CD14-positive monocyte (primary cell): ENCODE results near the gene ELAPOR2. TPM values are rescaled to one million over a fixed set of nuclear protein-coding genes. Genes with fewer than 3 reads are reported as not detected.

Experiments used
- DNase-seq, 3 donors: peaks; one replicate each; pipeline ENCODE4 v3.0.0-alpha.2; 2011 to 2022
- H2AFZ ChIP-seq: 2 replicates; pipeline ENCODE4 v1.6.0; 2012; ENCODE audit warnings: mild to moderate bottlenecking, low read depth, low read length, inconsistent platforms; ENCODE audit not compliant: insufficient read depth, poor library complexity, severe bottlenecking
- H3K27ac ChIP-seq, 2 donors: 1 replicate in 1 of 2; 2 replicates in 1 of 2; pipeline ENCODE4 v1.5.1; 2012 to 2013; ENCODE audit warnings: low read length in 2 of 2, control low read depth in 1 of 2, inconsistent platforms in 1 of 2, low read depth in 1 of 2, mild to moderate bottlenecking in 1 of 2
- H3K27me3 ChIP-seq, 2 donors: one replicate each; pipeline versions ENCODE4 v1.6.0 to v1.6.1; 2011 to 2013; ENCODE audit warnings: low read length in 2 of 2; ENCODE audit not compliant: control insufficient read depth in 2 of 2, insufficient read depth in 2 of 2
- H3K36me3 ChIP-seq, 2 donors: replicated peaks in 1 of 2; 1 replicate in 1 of 2; 2 replicates in 1 of 2; pipeline versions ENCODE4 v1.5.1 to v1.6.1; 2012 to 2013; ENCODE audit warnings: low read length in 2 of 2, control low read depth in 1 of 2, inconsistent platforms in 1 of 2, mild to moderate bottlenecking in 1 of 2; ENCODE audit not compliant: insufficient read depth in 2 of 2, control insufficient read depth in 1 of 2
- H3K4me1 ChIP-seq, 2 donors: 1 replicate in 1 of 2; 2 replicates in 1 of 2; pipeline versions ENCODE4 v1.5.1 to v1.6.1; 2012 to 2013; ENCODE audit warnings: low read length in 2 of 2, control low read depth in 1 of 2, inconsistent platforms in 1 of 2, mild to moderate bottlenecking in 1 of 2, moderate library complexity in 1 of 2; ENCODE audit not compliant: insufficient read depth in 2 of 2, control insufficient read depth in 1 of 2
- H3K4me2 ChIP-seq: replicated peaks from 2 replicates; pipeline ENCODE3; 2012; ENCODE audit warnings: low read length, moderate library complexity, mild to moderate bottlenecking; ENCODE audit not compliant: poor library complexity, severe bottlenecking; ENCODE audit errors: extremely low read depth
- H3K4me3 ChIP-seq, 3 experiments: fragments of 200-600 bp in 1 of 3; sonication (generic) in 1 of 3; replicated peaks in 1 of 3; 1 replicate in 2 of 3; 2 replicates in 1 of 3; pipeline ENCODE4 v1.5.1; 2011 to 2013; ENCODE audit warnings: low read length in 3 of 3, mild to moderate bottlenecking in 3 of 3, control low read depth in 2 of 3, low read depth in 2 of 3, inconsistent platforms in 1 of 3, moderate library complexity in 1 of 3
- H3K79me2 ChIP-seq: 2 replicates; pipeline ENCODE4 v1.6.0; 2012; ENCODE audit warnings: mild to moderate bottlenecking, control low read depth, inconsistent platforms, low read length, moderate library complexity; ENCODE audit not compliant: insufficient read depth
- H3K9ac ChIP-seq: 2 replicates; pipeline ENCODE4 v1.6.0; 2017; ENCODE audit warnings: low read length, mild to moderate bottlenecking; ENCODE audit not compliant: insufficient read depth, poor library complexity, severe bottlenecking
- H3K9me3 ChIP-seq, 2 donors: replicated peaks in 1 of 2; 1 replicate in 1 of 2; 2 replicates in 1 of 2; pipeline versions ENCODE4 v1.5.1 to v1.6.1; 2012 to 2013; ENCODE audit warnings: low read length in 2 of 2, control low read depth in 1 of 2; ENCODE audit not compliant: control insufficient read depth in 1 of 2, insufficient read depth in 1 of 2
- H4K20me1 ChIP-seq: 2 replicates; pipeline ENCODE4 v1.6.0; 2012; ENCODE audit warnings: mild to moderate bottlenecking, low read length, control low read depth, moderate library complexity; ENCODE audit not compliant: insufficient read depth
- H3K27ac Mint-ChIP-seq, 7 donors: one replicate each; pipeline ENCODE4 v1.8.0; 2020; ENCODE audit warnings: mild to moderate bottlenecking in 7 of 7, mixed read lengths in 7 of 7, moderate library complexity in 6 of 7, inconsistent platforms in 2 of 7
- H3K27me3 Mint-ChIP-seq, 3 donors: one replicate each; pipeline ENCODE4 v1.8.0; 2021 to 2022; ENCODE audit warnings: low read depth in 3 of 3, mild to moderate bottlenecking in 3 of 3, mixed read lengths in 3 of 3, moderate library complexity in 3 of 3, inconsistent platforms in 1 of 3
- H3K36me3 Mint-ChIP-seq, 2 donors: one replicate each; pipeline ENCODE4 v1.8.0; 2020; ENCODE audit warnings: mixed read lengths in 2 of 2, inconsistent platforms in 1 of 2, mild to moderate bottlenecking in 1 of 2
- H3K4me1 Mint-ChIP-seq: one replicate; pipeline ENCODE4 v1.8.0; 2020; ENCODE audit warnings: mild to moderate bottlenecking, mixed read lengths
- H3K4me3 Mint-ChIP-seq, 2 donors: one replicate each; pipeline ENCODE4 v1.8.0; 2020; ENCODE audit warnings: mild to moderate bottlenecking in 2 of 2, mixed read lengths in 2 of 2, moderate library complexity in 1 of 2
- H3K9me3 Mint-ChIP-seq, 7 donors: one replicate each; pipeline ENCODE4 v1.8.0; 2020 to 2022; ENCODE audit warnings: mixed read lengths in 7 of 7, mild to moderate bottlenecking in 6 of 7, moderate library complexity in 6 of 7, inconsistent platforms in 2 of 7
- WGBS: methylation state at CpG from one replicate; pipeline ENCODE4 v1.1.5; 2013; ENCODE audit warnings: missing lambda C conversion rate; ENCODE audit not compliant: insufficient coverage; 5-methylcytosine and 5-hydroxymethylcytosine counted together
- intact Hi-C, 2 donors: fragments of 100-400 bp; cut with micrococcal nuclease; formaldehyde crosslinking; loops; one replicate each; pipeline versions ENCODE4 v1.15.0 to v1.15.1; 2023
- polyA plus RNA-seq, 3 donors: library from polyadenylated mRNA; depleted of rRNA in 1 of 3; unstranded in 2 of 3; stranded (reverse) in 1 of 3; fragments of 300-500 nt in 2 of 3; fragments of >200 nt in 1 of 3; fragmentation: Illumina TruSeq in 2 of 3; gene quantifications; 1 replicate in 2 of 3; 2 replicates in 1 of 3; pipeline ENCODE4 v1.2.3, GENCODE V29; 2012 to 2021
- TF ChIP-seq, protein P1 (sequence below): fragments of 200-600 bp; IDR thresholded peaks from one replicate; pipeline ENCODE4 v1.8.0; 2022; ENCODE audit warnings: antibody characterized with exemption, mild to moderate bottlenecking

ELAPOR2 gene
- polyA plus RNA-seq, 3 donors, result 0.07 TPM; not detected in 2

DNA sequence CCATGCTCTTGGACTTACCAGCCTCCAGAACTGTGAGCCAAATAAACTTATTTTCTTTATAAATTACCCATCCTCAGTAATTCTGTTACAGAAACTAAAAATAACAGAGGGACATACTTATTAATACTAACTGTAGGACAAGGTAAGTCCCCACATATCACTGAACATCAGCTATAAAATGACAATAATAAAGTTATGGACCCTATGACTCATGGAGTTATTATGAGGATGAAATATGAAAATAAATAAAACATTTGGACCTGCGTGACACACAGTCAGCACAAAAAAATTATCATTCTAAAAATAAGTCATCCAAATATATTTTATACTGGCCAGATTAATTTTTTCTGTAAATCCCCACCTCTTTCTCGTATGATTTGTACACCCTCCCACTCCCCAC is 34.9 kb upstream of the ELAPOR2 start:
- Histone ChIP-seq H3K9ac (no peak overlapping the region), H3K4me3 (no peak overlapping the region), H3K27me3 (no peaks in the 10 kb centered on the region), H3K4me2 (no peak overlapping the region), H3K36me3 (no peaks in the 10 kb centered on the region), H3K9me3 (no peaks in the 10 kb centered on the region), H4K20me1 (no peaks in the 10 kb centered on the region), H3K27ac (no peak overlapping the region), H3K79me2 (no peaks in the 10 kb centered on the region), H2AFZ (no peak overlapping the region), H3K4me1 (no peaks in the 10 kb centered on the region)
- DNase-seq, result no peak
- H3K4me1 Mint-ChIP-seq, result no peaks in the 10 kb centered on the region
- H3K27me3 Mint-ChIP-seq, result peaks cover 0 to 2% (median 0%) of the 10 kb centered on the region in 3 donors
- H3K36me3 Mint-ChIP-seq, result no peaks in the 10 kb centered on the region
- TF ChIP-seq, protein P1, sequence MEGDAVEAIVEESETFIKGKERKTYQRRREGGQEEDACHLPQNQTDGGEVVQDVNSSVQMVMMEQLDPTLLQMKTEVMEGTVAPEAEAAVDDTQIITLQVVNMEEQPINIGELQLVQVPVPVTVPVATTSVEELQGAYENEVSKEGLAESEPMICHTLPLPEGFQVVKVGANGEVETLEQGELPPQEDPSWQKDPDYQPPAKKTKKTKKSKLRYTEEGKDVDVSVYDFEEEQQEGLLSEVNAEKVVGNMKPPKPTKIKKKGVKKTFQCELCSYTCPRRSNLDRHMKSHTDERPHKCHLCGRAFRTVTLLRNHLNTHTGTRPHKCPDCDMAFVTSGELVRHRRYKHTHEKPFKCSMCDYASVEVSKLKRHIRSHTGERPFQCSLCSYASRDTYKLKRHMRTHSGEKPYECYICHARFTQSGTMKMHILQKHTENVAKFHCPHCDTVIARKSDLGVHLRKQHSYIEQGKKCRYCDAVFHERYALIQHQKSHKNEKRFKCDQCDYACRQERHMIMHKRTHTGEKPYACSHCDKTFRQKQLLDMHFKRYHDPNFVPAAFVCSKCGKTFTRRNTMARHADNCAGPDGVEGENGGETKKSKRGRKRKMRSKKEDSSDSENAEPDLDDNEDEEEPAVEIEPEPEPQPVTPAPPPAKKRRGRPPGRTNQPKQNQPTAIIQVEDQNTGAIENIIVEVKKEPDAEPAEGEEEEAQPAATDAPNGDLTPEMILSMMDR, result no peak
- H3K27ac Mint-ChIP-seq, result no peak overlapping the region
- no CpG with 5 or more reads among the region's 2 CpGs for WGBS
- intact Hi-C loops, result no loop called here
- peaks cover 0 to 4% (median 2%) of the 10 kb centered on the region in 7 donors for H3K9me3 Mint-ChIP-seq
- H3K4me3 Mint-ChIP-seq, result no peak overlapping the region

GRCh38 chr7:87092568-87093091 is 33.2 kb upstream of the ELAPOR2 start:
- WGBS, result no CpG with 5 or more reads among the region's 2 CpGs
- H3K27ac Mint-ChIP-seq, result no peak overlapping the region
- peaks cover 2 to 9% (median 2%) of the 10 kb centered on the region in 7 donors for H3K9me3 Mint-ChIP-seq
- Histone ChIP-seq H3K36me3 (no peaks in the 10 kb centered on the region), H3K4me1 (no peaks in the 10 kb centered on the region), H3K27ac (no peak overlapping the region), H2AFZ (no peak overlapping the region), H3K79me2 (no peaks in the 10 kb centered on the region), H3K9me3 (no peaks in the 10 kb centered on the region), H3K4me3 (no peak overlapping the region), H4K20me1 (no peaks in the 10 kb centered on the region), H3K4me2 (no peak overlapping the region), H3K9ac (no peak overlapping the region), H3K27me3 (no peaks in the 10 kb centered on the region)
- TF ChIP-seq, protein P1, result no peak
- no peak for DNase-seq
- intact Hi-C loops, result no loop called here
- H3K4me3 Mint-ChIP-seq, result no peak overlapping the region
- peaks cover 0 to 2% (median 0%) of the 10 kb centered on the region in 3 donors for H3K27me3 Mint-ChIP-seq
- H3K4me1 Mint-ChIP-seq, result no peaks in the 10 kb centered on the region
- H3K36me3 Mint-ChIP-seq, result no peaks in the 10 kb centered on the region
